ENCODE data around the gene HJV. TPM values are rescaled to one million over a fixed set of nuclear protein-coding genes. Genes with fewer than 3 reads are reported as not detected.

HJV gene
- total RNA-seq, 1 experiment from 2014 or later, result not detected

DNA sequence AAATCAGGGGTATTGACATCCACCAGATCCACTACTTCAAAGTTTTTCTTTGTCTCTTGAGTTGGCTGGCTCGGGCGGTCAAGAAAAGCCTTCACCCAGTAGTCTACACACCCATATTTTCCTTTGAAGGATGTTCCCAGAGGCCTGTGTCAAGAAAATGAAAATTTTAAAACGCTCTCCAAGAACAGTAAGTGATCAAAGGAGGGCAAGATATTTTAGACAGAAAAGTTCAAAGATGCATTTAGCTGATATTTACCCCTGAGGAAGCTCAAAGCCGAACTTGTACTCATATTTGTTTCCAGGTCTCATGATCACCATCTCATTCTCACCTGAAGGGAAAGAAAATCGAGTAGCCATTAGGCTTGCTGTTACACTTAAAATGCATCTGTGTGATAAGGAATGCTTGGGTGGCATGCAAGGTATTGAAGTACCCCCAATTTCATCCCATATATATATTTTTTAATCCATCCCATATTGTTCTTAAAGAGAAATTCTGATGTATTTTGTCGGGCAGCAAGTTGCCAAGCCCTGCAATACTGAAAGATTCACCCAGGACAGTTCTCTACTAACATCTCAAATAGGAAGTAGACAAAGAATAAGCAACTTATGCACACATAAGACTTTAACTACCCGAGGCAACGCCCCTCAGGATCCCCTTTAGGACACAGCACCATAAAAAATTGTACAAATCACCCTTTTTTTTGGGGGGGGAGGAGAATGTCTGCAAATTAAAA, 26.2 kb downstream of the HJV start:
- DNase-seq (ENCODE audit: low read depth, low spot score) (no peak), ATAC-seq (no peak)
- no peak for TF ChIP-seq TCF7L2 (IDR thresholded peaks at IDR 0.05; ENCODE audit: low read depth, low read length)
- TF ChIP-seq POLR2AphosphoS5 (IDR thresholded peaks at IDR 0.05; ENCODE audit: low read depth, low read length), result no peak
- TF ChIP-seq CTCF (IDR thresholded peaks at IDR 0.05), result no peak
- no TSS peak for BruUV-seq (replicated peaks)
- H3K27me3 ChIP-seq (ENCODE audit: control insufficient read depth, insufficient read depth, low read length), result no peaks in the 10 kb centered on the region; the same call in 1 of the 2 replicates
- ChIA-PET CTCF (no interaction called here), POLR2A (no interaction called here)
- in situ Hi-C loops (cut with HindIII; ENCODE audit: low pct_unique_long_range_greater_than_20kb, low sequenced_read_pairs), result no loop called here
- intact Hi-C loops (cut with micrococcal nuclease; ENCODE audit: unreplicated experiment), result no loop called here
- no peaks in the 10 kb centered on the region for H3K9me3 ChIP-seq (ENCODE audit: control insufficient read depth, insufficient read depth, low read depth, low read length)
- H3K4me1 ChIP-seq (ENCODE audit: control insufficient read depth, insufficient read depth, low read length), result peaks cover 16% of the 10 kb centered on the region
- H3K36me3 ChIP-seq (ENCODE audit: control insufficient read depth, insufficient read depth, low read length), result peaks cover 2% of the 10 kb centered on the region; the same call in 1 of the 2 replicates
- H3K4me3 ChIP-seq (ENCODE audit: low read depth in 2 of 2, low read length in 2 of 2), result peak overlapping the region; percentile 61 to 73
- peak overlapping the region; percentile 84 for H3K27ac ChIP-seq (ENCODE audit: low read length)

DNA sequence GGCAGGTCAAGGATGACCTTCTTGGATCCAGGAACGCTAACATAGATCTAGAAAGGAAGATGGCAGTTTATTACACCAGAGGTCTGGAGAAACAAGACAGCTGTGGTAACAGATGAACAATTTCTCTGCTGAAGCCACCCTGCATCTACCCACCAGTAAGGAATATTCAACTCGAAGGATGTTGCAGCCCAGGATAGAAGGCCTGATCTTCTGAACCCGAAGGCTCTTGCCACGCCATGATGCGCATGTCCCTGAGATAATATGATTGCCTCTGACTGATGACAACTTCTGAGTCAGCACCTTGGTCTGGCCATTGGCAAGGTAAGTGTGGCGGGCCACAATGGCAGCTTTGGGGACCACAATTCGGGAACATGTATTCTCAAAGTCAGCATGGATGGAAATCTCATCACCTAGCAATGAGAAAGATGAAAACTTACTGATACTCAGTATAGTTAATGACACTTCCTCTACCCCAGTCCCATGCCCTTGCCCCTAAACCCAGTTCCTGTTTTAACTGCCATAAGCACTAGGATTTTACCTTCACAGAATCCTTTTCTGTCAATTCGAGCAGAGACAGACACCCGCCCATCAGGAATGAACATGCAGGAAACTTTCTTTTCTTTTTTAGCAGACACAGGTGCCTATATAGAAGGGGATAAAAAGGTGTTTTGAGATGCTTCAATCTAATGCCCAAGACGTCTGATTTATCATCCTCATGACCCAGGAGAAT, 27.0 kb downstream of the HJV start:
- peaks cover 2% of the 10 kb centered on the region; the same call in 1 of the 2 replicates for H3K36me3 ChIP-seq (ENCODE audit: control insufficient read depth, insufficient read depth, low read length)
- no peak for TF ChIP-seq POLR2AphosphoS5 (IDR thresholded peaks at IDR 0.05; ENCODE audit: low read depth, low read length)
- TF ChIP-seq SIN3A (IDR thresholded peaks at IDR 0.05; ENCODE audit: borderline replicate concordance, insufficient read depth, low read depth, low read length), result no peak
- no peak for TF ChIP-seq TCF7L2 (IDR thresholded peaks at IDR 0.05; ENCODE audit: low read depth, low read length)
- no peak for TF ChIP-seq CTCF (IDR thresholded peaks at IDR 0.05)
- TF ChIP-seq, protein P1, sequence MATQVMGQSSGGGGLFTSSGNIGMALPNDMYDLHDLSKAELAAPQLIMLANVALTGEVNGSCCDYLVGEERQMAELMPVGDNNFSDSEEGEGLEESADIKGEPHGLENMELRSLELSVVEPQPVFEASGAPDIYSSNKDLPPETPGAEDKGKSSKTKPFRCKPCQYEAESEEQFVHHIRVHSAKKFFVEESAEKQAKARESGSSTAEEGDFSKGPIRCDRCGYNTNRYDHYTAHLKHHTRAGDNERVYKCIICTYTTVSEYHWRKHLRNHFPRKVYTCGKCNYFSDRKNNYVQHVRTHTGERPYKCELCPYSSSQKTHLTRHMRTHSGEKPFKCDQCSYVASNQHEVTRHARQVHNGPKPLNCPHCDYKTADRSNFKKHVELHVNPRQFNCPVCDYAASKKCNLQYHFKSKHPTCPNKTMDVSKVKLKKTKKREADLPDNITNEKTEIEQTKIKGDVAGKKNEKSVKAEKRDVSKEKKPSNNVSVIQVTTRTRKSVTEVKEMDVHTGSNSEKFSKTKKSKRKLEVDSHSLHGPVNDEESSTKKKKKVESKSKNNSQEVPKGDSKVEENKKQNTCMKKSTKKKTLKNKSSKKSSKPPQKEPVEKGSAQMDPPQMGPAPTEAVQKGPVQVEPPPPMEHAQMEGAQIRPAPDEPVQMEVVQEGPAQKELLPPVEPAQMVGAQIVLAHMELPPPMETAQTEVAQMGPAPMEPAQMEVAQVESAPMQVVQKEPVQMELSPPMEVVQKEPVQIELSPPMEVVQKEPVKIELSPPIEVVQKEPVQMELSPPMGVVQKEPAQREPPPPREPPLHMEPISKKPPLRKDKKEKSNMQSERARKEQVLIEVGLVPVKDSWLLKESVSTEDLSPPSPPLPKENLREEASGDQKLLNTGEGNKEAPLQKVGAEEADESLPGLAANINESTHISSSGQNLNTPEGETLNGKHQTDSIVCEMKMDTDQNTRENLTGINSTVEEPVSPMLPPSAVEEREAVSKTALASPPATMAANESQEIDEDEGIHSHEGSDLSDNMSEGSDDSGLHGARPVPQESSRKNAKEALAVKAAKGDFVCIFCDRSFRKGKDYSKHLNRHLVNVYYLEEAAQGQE (IDR thresholded peaks at IDR 0.05; ENCODE audit: insufficient read depth in 1 of 2, low read depth in 2 of 2, low read length in 1 of 2), result no peak
- DNase-seq (ENCODE audit: low read depth, low spot score), result no peak
- no peaks in the 10 kb centered on the region; the same call in 1 of the 2 replicates for H3K27me3 ChIP-seq (ENCODE audit: control insufficient read depth, insufficient read depth, low read length)
- intact Hi-C loops (cut with micrococcal nuclease; ENCODE audit: unreplicated experiment) (no loop called here), in situ Hi-C loops (cut with HindIII; ENCODE audit: low pct_unique_long_range_greater_than_20kb, low sequenced_read_pairs) (no loop called here)
- peak overlapping the region; percentile 61 to 73; a peak in 3 of 4 replicates for H3K4me3 ChIP-seq (ENCODE audit: low read depth in 2 of 2, low read length in 2 of 2)
- POLR2A ChIA-PET, result no interaction called here
- no peaks in the 10 kb centered on the region for H3K9me3 ChIP-seq (ENCODE audit: control insufficient read depth, insufficient read depth, low read depth, low read length)
- H3K27ac ChIP-seq (ENCODE audit: low read length), result no peak overlapping the region
- no peak for ATAC-seq
- peaks cover 14% of the 10 kb centered on the region for H3K4me1 ChIP-seq (ENCODE audit: control insufficient read depth, insufficient read depth, low read length)
- BruUV-seq (replicated peaks), result TSS peak; percentile 73
- CTCF ChIA-PET, result interaction anchor here (0.6 kb wide), 1 partner anchor 149 kb away, joined by 5 read pairs; the partner anchor contains the start of gene NUDT17

Measured in Panc1 (cell line).